Nephron progenitor cell (in vitro differentiated cells): ENCODE results near the gene SH3BP5L.

Experiments
- DNase-seq: peaks from one replicate; pipeline ENCODE4 v3.0.0; 2021
- H3K27ac Mint-ChIP-seq: 2 replicates; pipeline ENCODE4 v1.8.0; 2021; ENCODE audit warnings: mild to moderate bottlenecking, moderate library complexity, mixed read lengths
- H3K27me3 Mint-ChIP-seq: 2 replicates; pipeline ENCODE4 v1.8.0; 2021; ENCODE audit warnings: mild to moderate bottlenecking, low read depth, mixed read lengths; ENCODE audit not compliant: poor library complexity
- H3K36me3 Mint-ChIP-seq: 2 replicates; pipeline ENCODE4 v1.8.0; 2021; ENCODE audit warnings: low read depth, mixed read lengths
- H3K4me1 Mint-ChIP-seq: 2 replicates; pipeline ENCODE4 v1.8.0; 2021; ENCODE audit warnings: mixed read lengths
- H3K4me3 Mint-ChIP-seq: 2 replicates; pipeline ENCODE4 v1.8.0; 2021; ENCODE audit warnings: mild to moderate bottlenecking, moderate library complexity, mixed read lengths
- H3K9me3 Mint-ChIP-seq: 2 replicates; pipeline ENCODE4 v1.8.0; 2021; ENCODE audit warnings: mild to moderate bottlenecking, moderate library complexity, mixed read lengths
- CTCF ChIP-seq: fragments of 200-600 bp; sonication (generic); IDR thresholded peaks from 2 replicates; pipeline ENCODE4 v1.5.0; 2021; ENCODE audit warnings: antibody characterized with exemption

Gene SH3BP5L

GRCh38 chr1:248812736-248813425 lies 12.8 kb downstream of the SH3BP5L start:
- H3K9me3 Mint-ChIP-seq, result no peaks in the 10 kb centered on the region
- H3K27me3 Mint-ChIP-seq, result no peaks in the 10 kb centered on the region
- H3K4me3 Mint-ChIP-seq, result no peak overlapping the region
- peak overlapping the region; percentile 18 for H3K27ac Mint-ChIP-seq
- H3K4me1 Mint-ChIP-seq, result no peaks in the 10 kb centered on the region
- no peak for TF ChIP-seq CTCF
- peaks cover 38% of the 10 kb centered on the region for H3K36me3 Mint-ChIP-seq
- DNase-seq, result no peak

- peak overlapping the region; percentile 87 for H3K27ac Mint-ChIP-seq
- H3K4me3 Mint-ChIP-seq, result no peak overlapping the region
- peaks cover 38% of the 10 kb centered on the region for H3K36me3 Mint-ChIP-seq
- peaks cover 1% of the 10 kb centered on the region for H3K27me3 Mint-ChIP-seq
- DNase-seq, result no peak
- peaks cover 4% of the 10 kb centered on the region for H3K4me1 Mint-ChIP-seq
- no peak for TF ChIP-seq CTCF
- no peaks in the 10 kb centered on the region for H3K9me3 Mint-ChIP-seq
Observed at GRCh38 chr1:248811514-248812490, 13.9 kb downstream of the SH3BP5L start.

GRCh38 chr1:248810727-248811513 lies 14.8 kb downstream of the SH3BP5L start:
- DNase-seq, result no peak
- TF ChIP-seq CTCF, result no peak
- H3K27me3 Mint-ChIP-seq, result peaks cover 6% of the 10 kb centered on the region
- no peak overlapping the region for H3K4me3 Mint-ChIP-seq
- H3K4me1 Mint-ChIP-seq, result peaks cover 4% of the 10 kb centered on the region
- no peaks in the 10 kb centered on the region for H3K9me3 Mint-ChIP-seq
- peaks cover 36% of the 10 kb centered on the region for H3K36me3 Mint-ChIP-seq
- H3K27ac Mint-ChIP-seq, result peak overlapping the region; percentile 87

- no peak for DNase-seq
- no peak for TF ChIP-seq CTCF
- peaks cover 30% of the 10 kb centered on the region for H3K36me3 Mint-ChIP-seq
- peaks cover 4% of the 10 kb centered on the region for H3K4me1 Mint-ChIP-seq
- peaks cover 8% of the 10 kb centered on the region for H3K27me3 Mint-ChIP-seq
- no peak overlapping the region for H3K4me3 Mint-ChIP-seq
- peak overlapping the region; percentile 13 for H3K27ac Mint-ChIP-seq
- H3K9me3 Mint-ChIP-seq, result peaks cover 3% of the 10 kb centered on the region
Observed at GRCh38 chr1:248810000-248810726, 15.6 kb downstream of the SH3BP5L start.

GRCh38 chr1:248808876-248809275 lies 16.8 kb downstream of the SH3BP5L start:
- Mint-ChIP-seq H3K36me3 (peaks cover 19% of the 10 kb centered on the region), H3K27me3 (peaks cover 11% of the 10 kb centered on the region), H3K27ac (peak overlapping the region; percentile 78), H3K9me3 (peaks cover 11% of the 10 kb centered on the region), H3K4me3 (no peak overlapping the region), H3K4me1 (peaks cover 4% of the 10 kb centered on the region)
- TF ChIP-seq CTCF, result no peak
- no peak for DNase-seq
